Measurements from ENCODE around the gene CWF19L2.

The CWF19L2 gene

DNA sequence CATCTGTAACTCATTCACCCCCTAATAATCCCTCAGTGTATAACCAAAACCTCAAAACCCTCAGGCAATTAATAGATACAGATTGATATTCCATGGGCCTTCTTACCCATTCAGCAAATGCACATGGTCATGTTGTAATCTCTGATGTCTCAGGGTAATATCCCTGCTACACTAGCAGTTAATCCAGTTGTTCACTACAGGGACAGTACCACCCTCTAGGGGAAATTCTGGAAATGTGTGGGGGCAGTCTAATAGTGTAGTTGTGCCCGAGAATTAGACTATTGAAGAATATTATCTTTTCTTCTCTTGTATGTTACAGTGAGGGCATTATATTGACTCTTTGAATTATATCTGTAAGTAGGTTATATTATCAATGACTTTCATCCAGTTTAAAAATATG lies 175.4 kb downstream of the CWF19L2 start:
- no peak for DNase-seq

All from suppressor macrophage treated with lipopolysaccharide for 4 hours (primary cell).